GM21526 (cell line): ENCODE results near the gene NOTUM.
"Not testable (repeated sequence)": the region's sequence is repeated elsewhere in the genome, so short reads cannot be mapped to it uniquely, and the experiment has no call there.

Experiments used
- ATAC-seq: cut with Tn5 transposase; IDR thresholded peaks from one replicate; pipeline ENCODE4 v1.9.1; 2021; ENCODE audit warnings: moderate library complexity; ENCODE audit not compliant: unreplicated experiment, low FRiP score

Gene NOTUM

GRCh38 chr17:81959362-81960129, 1.4 kb downstream of the NOTUM start:
- ATAC-seq: no peak

GRCh38 chr17:81958633-81959342, 2.2 kb downstream of the NOTUM start:
- no peak for ATAC-seq

- ATAC-seq: no peak
Observed at GRCh38 chr17:81957691-81958432, 3.1 kb downstream of the NOTUM start.

- ATAC-seq: no peak
Observed at GRCh38 chr17:81956607-81957589, 4.1 kb downstream of the NOTUM start.

- no peak for ATAC-seq
Observed at GRCh38 chr17:81955756-81956544, 5.0 kb downstream of the NOTUM start.

- ATAC-seq: no peak
Observed at GRCh38 chr17:81955058-81955681, 5.8 kb downstream of the NOTUM start.

- ATAC-seq: no peak
Observed at GRCh38 chr17:81954131-81955057, 6.6 kb downstream of the NOTUM start.

- not testable (repeated sequence) for ATAC-seq
Observed at GRCh38 chr17:81953443-81953842, 7.5 kb downstream of the NOTUM start.

GRCh38 chr17:81952792-81953228, 8.2 kb downstream of the NOTUM start:
- no peak for ATAC-seq

GRCh38 chr17:81951785-81952684, 9.0 kb downstream of the NOTUM start:
- no peak for ATAC-seq

- ATAC-seq: no peak
Observed at GRCh38 chr17:81950501-81950900, 10.5 kb downstream of the NOTUM start.

- no peak for ATAC-seq
Observed at GRCh38 chr17:81948635-81949378, 12.2 kb downstream of the NOTUM start.

- no peak for ATAC-seq
Observed at GRCh38 chr17:81947189-81947588, 13.8 kb downstream of the NOTUM start, which contains the start of gene MYADML2. Gene MYADML2, minus strand, starts transcription at chr17:81947233. Its CDS starts 5,492 bp downstream, at chr17:81941741.

- no peak for ATAC-seq
Observed at GRCh38 chr17:81944858-81945257, 16.1 kb downstream of the NOTUM start.

- ATAC-seq: no peak
Observed at GRCh38 chr17:81942167-81942553, 18.8 kb downstream of the NOTUM start.
